Glutamatergic neuron (in vitro differentiated cells): ENCODE measurements around the gene TYRO3. TPM values are rescaled to one million over a fixed set of nuclear protein-coding genes. Genes with fewer than 3 reads are reported as not detected.

Source experiments
- DNase-seq: peaks from one replicate; pipeline ENCODE4 v3.0.0; 2022
- H3K27ac Mint-ChIP-seq: one replicate; pipeline ENCODE4 v1.8.0; 2020; ENCODE audit warnings: mild to moderate bottlenecking, mixed read lengths, inconsistent platforms; ENCODE audit not compliant: unreplicated experiment
- H3K27me3 Mint-ChIP-seq: one replicate; pipeline ENCODE4 v1.8.0; 2020; ENCODE audit warnings: mild to moderate bottlenecking, moderate library complexity, mixed read lengths, inconsistent platforms; ENCODE audit not compliant: unreplicated experiment
- H3K36me3 Mint-ChIP-seq: one replicate; pipeline ENCODE4 v1.8.0; 2020; ENCODE audit warnings: mild to moderate bottlenecking, mixed read lengths, inconsistent platforms; ENCODE audit not compliant: unreplicated experiment
- H3K4me1 Mint-ChIP-seq: one replicate; pipeline ENCODE4 v1.8.0; 2020; ENCODE audit warnings: mild to moderate bottlenecking, low read depth, mixed read lengths, inconsistent platforms; ENCODE audit not compliant: unreplicated experiment
- H3K4me3 Mint-ChIP-seq: one replicate; pipeline ENCODE4 v1.8.0; 2020; ENCODE audit warnings: mild to moderate bottlenecking, mixed read lengths, inconsistent platforms; ENCODE audit not compliant: unreplicated experiment
- H3K9me3 Mint-ChIP-seq: one replicate; pipeline ENCODE4 v1.8.0; 2020; ENCODE audit warnings: mild to moderate bottlenecking, moderate library complexity, mixed read lengths, inconsistent platforms; ENCODE audit not compliant: unreplicated experiment
- total RNA-seq: library from RNA; stranded (reverse); fragmentation: NEBNext Ultra II Directional; extraction: Animal tissue kit (Norgen Biotek cat#: 25700); gene quantifications from one replicate; pipeline ENCODE4 v1.2.1, GENCODE V29; 2021; ENCODE audit not compliant: unreplicated experiment
- TF ChIP-seq, protein P1 (sequence below): fragments of 200-600 bp; sonication (generic); IDR thresholded peaks from one replicate; pipeline ENCODE4 v1.5.0; 2021; ENCODE audit not compliant: partially characterized antibody, unreplicated experiment

The TYRO3 gene
- total RNA-seq, 1 donor from 2014 or later: 5.1 TPM

DNA sequence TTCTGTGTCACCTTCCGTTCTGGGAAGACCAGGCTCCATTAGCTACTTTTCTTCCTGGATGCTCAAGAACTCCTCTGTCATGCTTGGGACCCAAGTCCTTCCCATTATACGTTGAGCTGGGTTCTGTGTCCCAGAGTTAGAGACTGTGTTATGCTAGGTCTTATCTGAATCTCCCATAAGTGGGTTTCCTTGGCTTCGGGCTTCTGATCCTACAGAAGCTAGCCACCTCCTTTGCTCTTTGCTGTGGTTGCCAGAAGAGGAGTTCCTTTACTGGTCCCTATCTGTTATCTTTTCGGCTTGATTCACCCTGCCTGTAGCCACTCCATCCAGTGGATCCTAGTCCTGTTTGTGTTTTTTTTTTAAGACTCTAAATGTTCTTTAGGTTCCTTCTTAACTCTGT is 38.0 kb downstream of the TYRO3 start:
- H3K9me3 Mint-ChIP-seq: no peaks in the 10 kb centered on the region
- H3K27me3 Mint-ChIP-seq: no peaks in the 10 kb centered on the region
- DNase-seq: no peak
- TF ChIP-seq, protein P1, sequence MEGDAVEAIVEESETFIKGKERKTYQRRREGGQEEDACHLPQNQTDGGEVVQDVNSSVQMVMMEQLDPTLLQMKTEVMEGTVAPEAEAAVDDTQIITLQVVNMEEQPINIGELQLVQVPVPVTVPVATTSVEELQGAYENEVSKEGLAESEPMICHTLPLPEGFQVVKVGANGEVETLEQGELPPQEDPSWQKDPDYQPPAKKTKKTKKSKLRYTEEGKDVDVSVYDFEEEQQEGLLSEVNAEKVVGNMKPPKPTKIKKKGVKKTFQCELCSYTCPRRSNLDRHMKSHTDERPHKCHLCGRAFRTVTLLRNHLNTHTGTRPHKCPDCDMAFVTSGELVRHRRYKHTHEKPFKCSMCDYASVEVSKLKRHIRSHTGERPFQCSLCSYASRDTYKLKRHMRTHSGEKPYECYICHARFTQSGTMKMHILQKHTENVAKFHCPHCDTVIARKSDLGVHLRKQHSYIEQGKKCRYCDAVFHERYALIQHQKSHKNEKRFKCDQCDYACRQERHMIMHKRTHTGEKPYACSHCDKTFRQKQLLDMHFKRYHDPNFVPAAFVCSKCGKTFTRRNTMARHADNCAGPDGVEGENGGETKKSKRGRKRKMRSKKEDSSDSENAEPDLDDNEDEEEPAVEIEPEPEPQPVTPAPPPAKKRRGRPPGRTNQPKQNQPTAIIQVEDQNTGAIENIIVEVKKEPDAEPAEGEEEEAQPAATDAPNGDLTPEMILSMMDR: no peak
- H3K27ac Mint-ChIP-seq: no peak overlapping the region
- no peaks in the 10 kb centered on the region for H3K36me3 Mint-ChIP-seq
- H3K4me3 Mint-ChIP-seq: no peak overlapping the region
- peaks cover 1% of the 10 kb centered on the region for H3K4me1 Mint-ChIP-seq

DNA sequence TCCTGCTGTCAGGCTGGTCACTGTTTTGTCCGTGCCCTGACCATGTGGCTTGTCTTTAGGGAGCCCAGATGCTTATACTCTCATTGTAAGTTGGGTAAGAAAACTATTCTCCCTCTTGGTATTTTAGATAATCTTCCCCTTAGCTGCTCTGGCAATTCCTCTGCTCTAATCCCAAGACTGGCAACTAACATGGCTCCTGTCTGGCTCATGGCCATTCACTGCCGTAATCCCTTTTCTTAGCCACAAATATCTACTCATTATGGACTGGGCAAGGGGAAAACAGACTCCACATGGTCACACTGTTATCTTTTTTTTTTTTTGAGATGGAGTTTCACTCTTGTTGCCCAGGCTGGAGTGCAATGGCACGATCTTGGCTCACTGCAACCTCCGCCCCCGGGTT is 38.8 kb downstream of the TYRO3 start:
- TF ChIP-seq, protein P1: no peak
- Mint-ChIP-seq H3K27ac (no peak overlapping the region), H3K9me3 (no peaks in the 10 kb centered on the region), H3K4me3 (no peak overlapping the region), H3K27me3 (no peaks in the 10 kb centered on the region), H3K36me3 (no peaks in the 10 kb centered on the region), H3K4me1 (no peaks in the 10 kb centered on the region)
- no peak for DNase-seq

GRCh38 chr15:41599061-41599460 is 40.0 kb downstream of the TYRO3 start:
- TF ChIP-seq, protein P1: no peak
- no peak overlapping the region for H3K27ac Mint-ChIP-seq
- no peak overlapping the region for H3K4me3 Mint-ChIP-seq
- no peaks in the 10 kb centered on the region for H3K27me3 Mint-ChIP-seq
- no peaks in the 10 kb centered on the region for H3K9me3 Mint-ChIP-seq
- peaks cover 2% of the 10 kb centered on the region for H3K4me1 Mint-ChIP-seq
- no peak for DNase-seq
- no peaks in the 10 kb centered on the region for H3K36me3 Mint-ChIP-seq

- no peaks in the 10 kb centered on the region for H3K36me3 Mint-ChIP-seq
- TF ChIP-seq, protein P1: no peak
- H3K4me1 Mint-ChIP-seq: peaks cover 2% of the 10 kb centered on the region
- no peak overlapping the region for H3K27ac Mint-ChIP-seq
- no peak for DNase-seq
- peak overlapping the region; percentile 72 for H3K4me3 Mint-ChIP-seq
- H3K27me3 Mint-ChIP-seq: no peaks in the 10 kb centered on the region
- H3K9me3 Mint-ChIP-seq: no peaks in the 10 kb centered on the region
These were observed 44.5 kb downstream of the TYRO3 start for GRCh38 chr15:41603411-41603935.

DNA sequence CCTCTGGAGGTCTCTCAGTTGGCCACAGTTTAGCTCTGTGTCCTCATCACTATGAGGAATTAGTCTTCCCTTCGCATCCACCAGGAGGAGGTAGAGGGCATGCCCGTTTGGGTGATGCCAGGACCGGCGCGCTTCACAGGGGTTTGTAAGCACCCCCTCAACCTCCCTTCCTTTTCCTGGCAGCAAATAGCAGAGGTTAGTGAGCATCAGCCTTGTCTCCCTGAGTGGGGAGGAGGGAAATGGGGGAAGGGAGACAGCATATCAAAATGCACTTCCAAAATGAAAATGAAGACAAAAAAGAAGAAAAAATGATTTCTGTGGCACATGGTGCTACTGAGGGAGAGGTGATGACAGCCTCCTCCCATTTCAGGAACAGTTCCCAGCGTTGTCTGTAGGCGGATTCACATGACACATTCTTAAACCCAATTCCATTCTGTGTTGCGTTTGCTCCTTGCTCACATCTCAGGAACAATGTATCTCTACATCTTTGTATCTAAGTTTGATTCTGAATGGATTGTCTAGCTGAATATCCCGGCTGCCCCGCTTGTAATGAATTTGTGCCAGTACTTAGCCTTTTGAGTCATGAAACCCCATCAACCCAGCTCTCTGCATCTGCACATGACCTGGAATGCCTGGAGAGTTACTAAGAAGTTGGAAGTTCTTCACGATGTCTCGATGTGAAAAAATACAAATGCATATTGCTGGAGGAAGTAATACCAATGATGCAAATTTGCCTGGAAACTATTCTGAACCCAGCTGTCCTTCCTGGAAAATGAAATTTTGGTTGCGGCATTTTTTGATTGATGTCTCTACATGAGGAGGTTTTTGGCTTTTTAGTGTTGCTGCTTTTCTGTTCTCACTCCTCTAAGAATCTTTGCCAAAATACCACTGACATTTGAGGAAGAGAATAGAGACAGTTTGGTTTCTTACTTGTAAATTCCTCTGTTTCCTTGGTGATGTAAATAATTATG is 45.2 kb downstream of the TYRO3 start:
- Mint-ChIP-seq H3K9me3 (no peaks in the 10 kb centered on the region), H3K4me3 (peak overlapping the region; percentile 72), H3K27ac (no peak overlapping the region), H3K36me3 (no peaks in the 10 kb centered on the region), H3K27me3 (no peaks in the 10 kb centered on the region), H3K4me1 (peaks cover 2% of the 10 kb centered on the region)
- peak; percentile 72 for DNase-seq
- TF ChIP-seq, protein P1: peak; percentile 76
